GM23338 (cell line): Measurements from ENCODE around the gene TMEM120B. TPM values are rescaled to one million over a fixed set of nuclear protein-coding genes. Genes with fewer than 3 reads are reported as not detected.

Experiments used
- ATAC-seq: fragments of 200-7000 bp; cut with Tn5 transposase; 3 replicates; pipeline ENCODE4 v1.9.1; 2020
- DNase-seq: peaks from one replicate; pipeline ENCODE4 v3.0.0-alpha.2; 2015; ENCODE audit warnings: low spot score
- H2AFZ ChIP-seq: fragments of 200-600 bp; sonication (generic); 2 replicates; pipeline ENCODE4 v1.8.0; 2016; ENCODE audit warnings: antibody characterized with exemption, mild to moderate bottlenecking, moderate library complexity
- H3F3A ChIP-seq: fragments of 200-600 bp; sonication (generic); replicated peaks from 2 replicates; pipeline ENCODE4 v1.8.0; 2017; ENCODE audit warnings: antibody characterized with exemption, mixed run types, low read depth
- H3K27ac ChIP-seq: fragments of 200-600 bp; sonication (generic); 2 replicates; pipeline ENCODE4 v1.6.1; 2016; ENCODE audit warnings: low read depth
- H3K27me3 ChIP-seq: fragments of 200-600 bp; sonication (generic); 2 replicates; pipeline ENCODE4 v1.8.0; 2016; ENCODE audit warnings: mild to moderate bottlenecking, mixed run types, moderate library complexity; ENCODE audit not compliant: insufficient read depth
- H3K36me3 ChIP-seq: fragments of 200-600 bp; sonication (generic); 2 replicates; pipeline ENCODE4 v1.8.0; 2016; ENCODE audit warnings: mild to moderate bottlenecking; ENCODE audit not compliant: insufficient read depth
- H3K4me1 ChIP-seq: fragments of 200-600 bp; sonication (generic); 2 replicates; pipeline ENCODE4 v1.8.0; 2016; ENCODE audit warnings: mild to moderate bottlenecking, moderate library complexity; ENCODE audit not compliant: insufficient read depth
- H3K4me2 ChIP-seq: fragments of 200-600 bp; sonication (generic); 2 replicates; pipeline ENCODE4 v1.7.1; 2017; ENCODE audit warnings: mixed run types
- H3K4me3 ChIP-seq: fragments of 200-600 bp; sonication (generic); 2 replicates; pipeline ENCODE4 v1.6.1; 2016; ENCODE audit warnings: mixed run types
- H3K79me2 ChIP-seq: fragments of 200-600 bp; sonication (generic); replicated peaks from 2 replicates; pipeline ENCODE4 v1.8.0; 2017; ENCODE audit warnings: mild to moderate bottlenecking; ENCODE audit not compliant: insufficient read depth
- H3K9me2 ChIP-seq: fragments of 200-600 bp; sonication (generic); 2 replicates; pipeline ENCODE4 v1.8.0; 2017; ENCODE audit not compliant: insufficient read depth
- H4K20me1 ChIP-seq: fragments of 200-600 bp; sonication (generic); replicated peaks from 2 replicates; pipeline ENCODE4 v1.8.0; 2017; ENCODE audit warnings: mild to moderate bottlenecking; ENCODE audit not compliant: insufficient read depth
- H3K27ac Mint-ChIP-seq: 2 replicates; pipeline ENCODE4 v1.8.0; 2020; ENCODE audit warnings: inconsistent platforms, mild to moderate bottlenecking, moderate library complexity, mixed read lengths
- H3K27me3 Mint-ChIP-seq: 3 replicates; pipeline ENCODE4 v1.8.0; 2022; ENCODE audit warnings: low read depth, mild to moderate bottlenecking, moderate library complexity, mixed read lengths, inconsistent platforms; ENCODE audit not compliant: insufficient read depth, poor library complexity
- H3K36me3 Mint-ChIP-seq: 3 replicates; pipeline ENCODE4 v1.8.0; 2021; ENCODE audit warnings: low read depth, mild to moderate bottlenecking, inconsistent platforms, moderate library complexity, mixed read lengths
- H3K4me1 Mint-ChIP-seq: 3 replicates; pipeline ENCODE4 v1.8.0; 2020; ENCODE audit warnings: mild to moderate bottlenecking, inconsistent platforms, mixed read lengths
- H3K4me3 Mint-ChIP-seq: 3 replicates; pipeline ENCODE4 v1.8.0; 2021; ENCODE audit warnings: moderate library complexity, mild to moderate bottlenecking, inconsistent platforms, mixed read lengths
- H3K9me3 Mint-ChIP-seq: 3 replicates; pipeline ENCODE4 v1.8.0; 2020; ENCODE audit warnings: moderate library complexity, mild to moderate bottlenecking, inconsistent platforms, mixed read lengths
- CREB1 ChIP-seq: fragments of 250-450 bp; sonication (Bioruptor Pico); IDR thresholded peaks from 2 replicates; pipeline ENCODE4 v1.5.0; 2020; ENCODE audit warnings: low read depth, mild to moderate bottlenecking, moderate library complexity
- EZH2 ChIP-seq: fragments of 200-600 bp; sonication (generic); IDR thresholded peaks from one replicate; pipeline ENCODE4 v1.8.0; 2017; ENCODE audit warnings: antibody characterized with exemption, mild to moderate bottlenecking, low read depth; ENCODE audit not compliant: unreplicated experiment
- EZH2phosphoT487 ChIP-seq: fragments of 200-600 bp; sonication (generic); IDR thresholded peaks from one replicate; pipeline ENCODE4 v1.8.1; 2018; ENCODE audit warnings: antibody characterized with exemption; ENCODE audit not compliant: unreplicated experiment
- JUNB ChIP-seq: IDR thresholded peaks from one replicate; pipeline ENCODE4 v1.6.1; 2016; ENCODE audit warnings: antibody characterized with exemption; ENCODE audit not compliant: unreplicated experiment
- NANOG ChIP-seq: IDR thresholded peaks from 2 replicates; pipeline ENCODE4 v1.6.1; 2016; ENCODE audit warnings: antibody characterized with exemption, borderline replicate concordance
- POLR2AphosphoS5 ChIP-seq: IDR thresholded peaks from 2 replicates; pipeline ENCODE4 v1.6.1; 2016; ENCODE audit warnings: antibody characterized with exemption, low read depth
- STAT1 ChIP-seq: IDR thresholded peaks from one replicate; pipeline ENCODE4 v1.6.1; 2016; ENCODE audit warnings: antibody characterized with exemption; ENCODE audit not compliant: unreplicated experiment
- ZNF114 ChIP-seq: fragments of 250-450 bp; sonication (Bioruptor Pico); IDR thresholded peaks from 2 replicates; pipeline ENCODE4 v1.5.0; 2020; ENCODE audit warnings: mild to moderate bottlenecking, moderate library complexity
- ZNF331 ChIP-seq: fragments of 250-450 bp; sonication (Bioruptor Pico); IDR thresholded peaks from 2 replicates; pipeline ENCODE4 v1.5.0; 2020; ENCODE audit warnings: low read depth, mild to moderate bottlenecking, moderate library complexity
- polyA plus RNA-seq: library from polyadenylated mRNA; unstranded; fragments of >200 nt; fragmentation: Nextera tagmentation; extraction: Ambion mirVana; gene quantifications from 2 replicates; pipeline ENCODE4 v1.2.1, GENCODE V29; 2016
- total RNA-seq: library from RNA; depleted of rRNA; stranded (reverse); fragments of >200 nt; shearing (Covaris generic); gene quantifications from 2 replicates; pipeline ENCODE4 v1.2.3, GENCODE V29; 2014
- TF ChIP-seq, protein P1 (sequence below), 2 experiments: fragments of 200-600 bp in 1 of 2; sonication (generic) in 1 of 2; conservative IDR thresholded peaks; 2 replicates each; pipeline versions ENCODE4 v1.5.1 to v1.6.1; 2016 to 2017; ENCODE audit warnings: antibody characterized with exemption in 2 of 2, low read depth in 2 of 2, mild to moderate bottlenecking in 2 of 2, moderate library complexity in 1 of 2
- TF ChIP-seq, protein P2 (sequence below): IDR thresholded peaks from 2 replicates; pipeline ENCODE4 v1.6.1; 2016; ENCODE audit warnings: antibody characterized with exemption
- TF ChIP-seq, protein P3 (sequence below): fragments of 250-450 bp; sonication (Bioruptor Pico); IDR thresholded peaks from 2 replicates; pipeline ENCODE4 v1.5.0; 2020; ENCODE audit warnings: mild to moderate bottlenecking, moderate library complexity

Gene TMEM120B
- total and polyA plus RNA-seq, 2 experiments from 2014 or later = 15.0 to 36.0 TPM

DNA sequence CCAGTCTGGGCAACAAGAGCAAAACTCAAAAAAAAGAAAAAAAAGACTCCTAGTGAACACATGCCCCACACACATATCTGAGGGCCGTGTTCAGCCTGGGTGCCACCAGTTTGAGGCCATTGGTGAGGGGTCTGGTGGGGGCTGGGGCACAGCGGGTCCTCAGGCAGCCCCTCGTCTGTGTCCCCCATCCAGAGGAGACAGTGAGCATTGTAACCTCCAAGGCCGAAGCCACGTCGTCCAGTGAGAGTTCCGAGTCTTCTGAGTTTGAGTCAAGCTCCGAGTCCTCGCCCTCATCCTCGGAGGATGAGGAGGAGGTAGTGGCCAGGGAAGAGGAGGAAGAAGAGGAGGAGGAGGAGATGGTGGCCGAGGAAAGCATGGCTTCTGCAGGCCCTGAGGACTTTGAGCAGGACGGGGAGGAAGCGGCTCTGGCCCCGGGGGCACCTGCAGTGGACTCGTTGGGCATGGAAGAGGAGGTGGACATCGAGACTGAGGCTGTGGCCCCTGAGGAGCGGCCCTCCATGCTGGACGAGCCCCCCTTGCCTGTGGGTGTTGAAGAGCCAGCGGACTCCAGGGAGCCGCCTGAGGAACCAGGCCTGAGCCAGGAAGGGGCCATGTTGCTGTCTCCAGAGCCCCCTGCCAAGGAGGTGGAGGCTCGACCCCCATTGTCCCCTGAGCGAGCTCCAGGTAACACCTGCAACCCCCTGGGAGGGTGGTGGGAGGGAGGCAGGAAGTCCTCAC is 106.8 kb downstream of the TMEM120B start (continued):
- TF ChIP-seq, protein P1, sequence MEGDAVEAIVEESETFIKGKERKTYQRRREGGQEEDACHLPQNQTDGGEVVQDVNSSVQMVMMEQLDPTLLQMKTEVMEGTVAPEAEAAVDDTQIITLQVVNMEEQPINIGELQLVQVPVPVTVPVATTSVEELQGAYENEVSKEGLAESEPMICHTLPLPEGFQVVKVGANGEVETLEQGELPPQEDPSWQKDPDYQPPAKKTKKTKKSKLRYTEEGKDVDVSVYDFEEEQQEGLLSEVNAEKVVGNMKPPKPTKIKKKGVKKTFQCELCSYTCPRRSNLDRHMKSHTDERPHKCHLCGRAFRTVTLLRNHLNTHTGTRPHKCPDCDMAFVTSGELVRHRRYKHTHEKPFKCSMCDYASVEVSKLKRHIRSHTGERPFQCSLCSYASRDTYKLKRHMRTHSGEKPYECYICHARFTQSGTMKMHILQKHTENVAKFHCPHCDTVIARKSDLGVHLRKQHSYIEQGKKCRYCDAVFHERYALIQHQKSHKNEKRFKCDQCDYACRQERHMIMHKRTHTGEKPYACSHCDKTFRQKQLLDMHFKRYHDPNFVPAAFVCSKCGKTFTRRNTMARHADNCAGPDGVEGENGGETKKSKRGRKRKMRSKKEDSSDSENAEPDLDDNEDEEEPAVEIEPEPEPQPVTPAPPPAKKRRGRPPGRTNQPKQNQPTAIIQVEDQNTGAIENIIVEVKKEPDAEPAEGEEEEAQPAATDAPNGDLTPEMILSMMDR (conservative IDR thresholded peaks at IDR 0.05; ENCODE audit: low read depth in 2 of 2) = no peak
- no peak for TF ChIP-seq POLR2AphosphoS5
- TF ChIP-seq JUNB = no peak
- TF ChIP-seq CREB1 (CRISPR knock-in tag) = no peak
- TF ChIP-seq STAT1 = no peak

DNA sequence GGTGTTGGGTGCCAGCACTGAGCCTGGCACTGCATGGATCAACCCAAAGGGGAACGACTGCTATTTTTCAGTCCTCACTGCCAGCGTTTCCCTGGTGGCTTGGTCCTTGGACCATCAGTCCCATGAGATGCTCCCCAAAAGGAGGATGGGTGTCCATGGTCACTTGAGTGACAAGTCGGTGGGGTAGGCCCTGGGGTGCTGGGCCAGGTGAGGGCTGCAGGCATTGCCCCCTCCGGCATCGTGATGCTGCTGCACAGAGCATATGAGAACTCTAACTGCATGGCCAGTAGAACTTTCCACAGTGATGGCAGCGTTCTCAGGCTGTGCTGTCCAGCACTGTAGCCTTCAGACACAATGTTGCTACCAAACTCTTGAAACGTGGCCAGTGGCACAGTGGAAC is 107.5 kb downstream of the TMEM120B start:
- Mint-ChIP-seq H3K36me3 (peaks cover 43% of the 10 kb centered on the region), H3K27me3 (peaks cover 4% of the 10 kb centered on the region), H3K4me1 (no peaks in the 10 kb centered on the region), H3K4me3 (no peak overlapping the region), H3K27ac (no peak overlapping the region), H3K9me3 (no peaks in the 10 kb centered on the region)
- Histone ChIP-seq H3K4me2 (no peak overlapping the region), H2AFZ (no peak overlapping the region), H3K4me3 (no peak overlapping the region), H3K27ac (no peak overlapping the region), H3K79me2 (no peaks in the 10 kb centered on the region), H3K4me1 (no peaks in the 10 kb centered on the region), H4K20me1 (peaks cover 5% of the 10 kb centered on the region), H3F3A (0 out of 2 replicates have a peak, but pooled peaks cover 3% of the 10 kb centered on the region), H3K9me2 (no peaks in the 10 kb centered on the region), H3K36me3 (peaks cover 3% of the 10 kb centered on the region; the same call in 1 of the 2 replicates), H3K27me3 (no peaks in the 10 kb centered on the region)
- DNase-seq (no peak), ATAC-seq (no peak)
- TF ChIP-seq STAT1 = no peak
- no peak for TF ChIP-seq ZNF331 (CRISPR knock-in tag)
- TF ChIP-seq, protein P1 (conservative IDR thresholded peaks at IDR 0.05; ENCODE audit: low read depth in 2 of 2) = no peak
- TF ChIP-seq EZH2phosphoT487 = no peak
- TF ChIP-seq CREB1 (CRISPR knock-in tag) = no peak
- TF ChIP-seq EZH2 = no peak
- TF ChIP-seq ZNF114 (CRISPR knock-in tag) = no peak
- TF ChIP-seq POLR2AphosphoS5 = no peak
- no peak for TF ChIP-seq NANOG
- TF ChIP-seq JUNB = no peak
- TF ChIP-seq, protein P2, sequence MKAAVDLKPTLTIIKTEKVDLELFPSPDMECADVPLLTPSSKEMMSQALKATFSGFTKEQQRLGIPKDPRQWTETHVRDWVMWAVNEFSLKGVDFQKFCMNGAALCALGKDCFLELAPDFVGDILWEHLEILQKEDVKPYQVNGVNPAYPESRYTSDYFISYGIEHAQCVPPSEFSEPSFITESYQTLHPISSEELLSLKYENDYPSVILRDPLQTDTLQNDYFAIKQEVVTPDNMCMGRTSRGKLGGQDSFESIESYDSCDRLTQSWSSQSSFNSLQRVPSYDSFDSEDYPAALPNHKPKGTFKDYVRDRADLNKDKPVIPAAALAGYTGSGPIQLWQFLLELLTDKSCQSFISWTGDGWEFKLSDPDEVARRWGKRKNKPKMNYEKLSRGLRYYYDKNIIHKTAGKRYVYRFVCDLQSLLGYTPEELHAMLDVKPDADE = no peak
- TF ChIP-seq, protein P3, sequence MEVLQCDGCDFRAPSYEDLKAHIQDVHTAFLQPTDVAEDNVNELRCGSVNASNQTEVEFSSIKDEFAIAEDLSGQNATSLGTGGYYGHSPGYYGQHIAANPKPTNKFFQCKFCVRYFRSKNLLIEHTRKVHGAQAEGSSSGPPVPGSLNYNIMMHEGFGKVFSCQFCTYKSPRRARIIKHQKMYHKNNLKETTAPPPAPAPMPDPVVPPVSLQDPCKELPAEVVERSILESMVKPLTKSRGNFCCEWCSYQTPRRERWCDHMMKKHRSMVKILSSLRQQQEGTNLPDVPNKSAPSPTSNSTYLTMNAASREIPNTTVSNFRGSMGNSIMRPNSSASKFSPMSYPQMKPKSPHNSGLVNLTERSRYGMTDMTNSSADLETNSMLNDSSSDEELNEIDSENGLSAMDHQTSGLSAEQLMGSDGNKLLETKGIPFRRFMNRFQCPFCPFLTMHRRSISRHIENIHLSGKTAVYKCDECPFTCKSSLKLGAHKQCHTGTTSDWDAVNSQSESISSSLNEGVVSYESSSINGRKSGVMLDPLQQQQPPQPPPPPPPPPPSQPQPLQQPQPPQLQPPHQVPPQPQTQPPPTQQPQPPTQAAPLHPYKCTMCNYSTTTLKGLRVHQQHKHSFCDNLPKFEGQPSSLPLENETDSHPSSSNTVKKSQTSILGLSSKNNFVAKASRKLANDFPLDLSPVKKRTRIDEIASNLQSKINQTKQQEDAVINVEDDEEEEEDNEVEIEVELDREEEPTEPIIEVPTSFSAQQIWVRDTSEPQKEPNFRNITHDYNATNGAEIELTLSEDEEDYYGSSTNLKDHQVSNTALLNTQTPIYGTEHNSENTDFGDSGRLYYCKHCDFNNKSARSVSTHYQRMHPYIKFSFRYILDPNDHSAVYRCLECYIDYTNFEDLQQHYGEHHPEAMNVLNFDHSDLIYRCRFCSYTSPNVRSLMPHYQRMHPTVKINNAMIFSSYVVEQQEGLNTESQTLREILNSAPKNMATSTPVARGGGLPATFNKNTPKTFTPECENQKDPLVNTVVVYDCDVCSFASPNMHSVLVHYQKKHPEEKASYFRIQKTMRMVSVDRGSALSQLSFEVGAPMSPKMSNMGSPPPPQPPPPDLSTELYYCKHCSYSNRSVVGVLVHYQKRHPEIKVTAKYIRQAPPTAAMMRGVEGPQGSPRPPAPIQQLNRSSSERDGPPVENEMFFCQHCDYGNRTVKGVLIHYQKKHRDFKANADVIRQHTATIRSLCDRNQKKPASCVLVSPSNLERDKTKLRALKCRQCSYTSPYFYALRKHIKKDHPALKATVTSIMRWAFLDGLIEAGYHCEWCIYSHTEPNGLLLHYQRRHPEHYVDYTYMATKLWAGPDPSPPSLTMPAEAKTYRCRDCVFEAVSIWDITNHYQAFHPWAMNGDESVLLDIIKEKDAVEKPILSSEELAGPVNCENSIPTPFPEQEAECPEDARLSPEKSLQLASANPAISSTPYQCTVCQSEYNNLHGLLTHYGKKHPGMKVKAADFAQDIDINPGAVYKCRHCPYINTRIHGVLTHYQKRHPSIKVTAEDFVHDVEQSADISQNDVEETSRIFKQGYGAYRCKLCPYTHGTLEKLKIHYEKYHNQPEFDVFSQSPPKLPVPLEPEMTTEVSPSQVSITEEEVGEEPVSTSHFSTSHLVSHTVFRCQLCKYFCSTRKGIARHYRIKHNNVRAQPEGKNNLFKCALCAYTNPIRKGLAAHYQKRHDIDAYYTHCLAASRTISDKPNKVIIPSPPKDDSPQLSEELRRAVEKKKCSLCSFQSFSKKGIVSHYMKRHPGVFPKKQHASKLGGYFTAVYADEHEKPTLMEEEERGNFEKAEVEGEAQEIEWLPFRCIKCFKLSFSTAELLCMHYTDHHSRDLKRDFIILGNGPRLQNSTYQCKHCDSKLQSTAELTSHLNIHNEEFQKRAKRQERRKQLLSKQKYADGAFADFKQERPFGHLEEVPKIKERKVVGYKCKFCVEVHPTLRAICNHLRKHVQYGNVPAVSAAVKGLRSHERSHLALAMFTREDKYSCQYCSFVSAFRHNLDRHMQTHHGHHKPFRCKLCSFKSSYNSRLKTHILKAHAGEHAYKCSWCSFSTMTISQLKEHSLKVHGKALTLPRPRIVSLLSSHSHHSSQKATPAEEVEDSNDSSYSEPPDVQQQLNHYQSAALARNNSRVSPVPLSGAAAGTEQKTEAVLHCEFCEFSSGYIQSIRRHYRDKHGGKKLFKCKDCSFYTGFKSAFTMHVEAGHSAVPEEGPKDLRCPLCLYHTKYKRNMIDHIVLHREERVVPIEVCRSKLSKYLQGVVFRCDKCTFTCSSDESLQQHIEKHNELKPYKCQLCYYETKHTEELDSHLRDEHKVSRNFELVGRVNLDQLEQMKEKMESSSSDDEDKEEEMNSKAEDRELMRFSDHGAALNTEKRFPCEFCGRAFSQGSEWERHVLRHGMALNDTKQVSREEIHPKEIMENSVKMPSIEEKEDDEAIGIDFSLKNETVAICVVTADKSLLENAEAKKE (CRISPR knock-in tag) = no peak
